IMR-90 (cell line): Measurements from ENCODE around the gene COMMD8. TPM values are rescaled to one million over a fixed set of nuclear protein-coding genes. Genes with fewer than 3 reads are reported as not detected.

Experiments used
- ATAC-seq: fragments of 200-7000 bp; cut with Tn5 transposase; 2 replicates; pipeline ENCODE4 v1.9.1; 2020; ENCODE audit warnings: low read depth, mild to moderate bottlenecking, moderate library complexity
- BruUV-seq: library from RNA; stranded (reverse); fragments of 400-500 nt; replicated peaks from 2 replicates; lab custom pipeline; 2021; lab: Mats Ljungman, UMichigan
- CTCF ChIA-PET: fragments of 300-600 bp; formaldehyde crosslinking; extraction: SDS; loops from one replicate; lab custom pipeline; 2021; ENCODE audit warnings: antibody characterized with exemption; lab: Yijun Ruan, JAX
- POLR2A ChIA-PET: fragments of 300-600 bp; sonication (Branson Sonifier 250); formaldehyde crosslinking; loops from one replicate; lab custom pipeline; 2022; ENCODE audit warnings: antibody characterized with exemption; ENCODE audit not compliant: unreplicated experiment; lab: Charles Lee
- DNase-seq: peaks from one replicate; pipeline ENCODE4 v3.0.0; 2013
- H2AFZ ChIP-seq: replicated peaks from 2 replicates; pipeline ENCODE3; 2013; ENCODE audit warnings: low read length, mild to moderate bottlenecking; ENCODE audit not compliant: poor library complexity
- H2AK5ac ChIP-seq: 2 replicates; pipeline ENCODE4 v1.6.1; 2013; ENCODE audit warnings: low read depth, low read length, inconsistent platforms
- H2AK9ac ChIP-seq: replicated peaks from 2 replicates; pipeline ENCODE3; 2013; ENCODE audit warnings: mild to moderate bottlenecking, low read depth, low read length, moderate library complexity; ENCODE audit not compliant: poor library complexity
- H2BK120ac ChIP-seq: 2 replicates; pipeline ENCODE4 v1.6.1; 2013; ENCODE audit warnings: low read depth, low read length, inconsistent platforms
- H2BK15ac ChIP-seq: 3 replicates; pipeline ENCODE4 v1.6.1; 2013; ENCODE audit warnings: low read depth, low read length, inconsistent platforms
- H2BK20ac ChIP-seq: 2 replicates; pipeline ENCODE4 v1.6.1; 2013; ENCODE audit warnings: low read depth, mild to moderate bottlenecking, inconsistent platforms, low read length, moderate library complexity
- H2BK5ac ChIP-seq: 2 replicates; pipeline ENCODE4 v1.6.1; 2013; ENCODE audit warnings: mild to moderate bottlenecking, low read depth, low read length, inconsistent platforms; ENCODE audit not compliant: poor library complexity, severe bottlenecking
- H3K14ac ChIP-seq: replicated peaks from 2 replicates; pipeline ENCODE4 v1.6.1; 2013; ENCODE audit warnings: low read depth, low read length, inconsistent platforms
- H3K18ac ChIP-seq: 2 replicates; pipeline ENCODE4 v1.6.1; 2013; ENCODE audit warnings: low read depth, low read length, control low read depth
- H3K23ac ChIP-seq: 2 replicates; pipeline ENCODE4 v1.6.1; 2013; ENCODE audit warnings: low read depth, low read length, inconsistent platforms
- H3K27ac ChIP-seq: 2 replicates; pipeline ENCODE4 v1.5.1; 2013; ENCODE audit warnings: mild to moderate bottlenecking, control low read depth, low read length; ENCODE audit not compliant: insufficient read depth
- H3K27me3 ChIP-seq: 2 replicates; pipeline ENCODE4 v1.6.1; 2013; ENCODE audit warnings: low read length; ENCODE audit not compliant: control insufficient read depth, insufficient read depth
- H3K36me3 ChIP-seq: 2 replicates; pipeline ENCODE4 v1.6.1; 2013; ENCODE audit warnings: low read length, mixed read lengths; ENCODE audit not compliant: control insufficient read depth, insufficient read depth
- H3K4ac ChIP-seq: 2 replicates; pipeline ENCODE4 v1.6.1; 2013; ENCODE audit warnings: low read depth, low read length, inconsistent platforms
- H3K4me1 ChIP-seq: 2 replicates; pipeline ENCODE4 v1.6.1; 2013; ENCODE audit warnings: low read length, mixed read lengths; ENCODE audit not compliant: control insufficient read depth, insufficient read depth
- H3K4me2 ChIP-seq: 2 replicates; pipeline ENCODE4 v1.6.1; 2013; ENCODE audit warnings: low read depth, mild to moderate bottlenecking, control low read depth, low read length, moderate library complexity
- H3K4me3 ChIP-seq: 2 replicates; pipeline ENCODE4 v1.5.1; 2013; ENCODE audit warnings: low read depth, mild to moderate bottlenecking, control low read depth, low read length, moderate library complexity; ENCODE audit not compliant: insufficient read depth
- H3K56ac ChIP-seq: 2 replicates; pipeline ENCODE4 v1.6.1; 2013; ENCODE audit warnings: low read length, inconsistent platforms; ENCODE audit not compliant: insufficient read depth; ENCODE audit errors: extremely low read depth
- H3K79me1 ChIP-seq, 2 experiments: 2 replicates each; pipeline ENCODE4 v1.6.1; 2013; ENCODE audit warnings: low read length in 2 of 2, inconsistent platforms in 1 of 2, low read depth in 1 of 2
- H3K9ac ChIP-seq: 2 replicates; pipeline ENCODE4 v1.6.1; 2013; ENCODE audit warnings: low read depth, low read length, control low read depth
- H3K9me1 ChIP-seq: 2 replicates; pipeline ENCODE4 v1.6.1; 2013; ENCODE audit warnings: low read length, inconsistent platforms; ENCODE audit not compliant: insufficient read depth
- H3K9me3 ChIP-seq: 2 replicates; pipeline ENCODE4 v1.6.1; 2013; ENCODE audit warnings: low read length; ENCODE audit not compliant: control insufficient read depth, insufficient read depth
- H4K20me1 ChIP-seq: 2 replicates; pipeline ENCODE4 v1.6.1; 2013; ENCODE audit warnings: low read length, inconsistent platforms; ENCODE audit not compliant: insufficient read depth
- H4K5ac ChIP-seq: 2 replicates; pipeline ENCODE4 v1.6.1; 2013; ENCODE audit warnings: mild to moderate bottlenecking, low read depth, low read length, control low read depth
- H4K8ac ChIP-seq, 2 experiments: 2 replicates each; pipeline ENCODE4 v1.6.1; 2013; ENCODE audit warnings: low read depth in 2 of 2, low read length in 2 of 2, control low read depth in 1 of 2, inconsistent platforms in 1 of 2
- H4K91ac ChIP-seq: 2 replicates; pipeline ENCODE4 v1.6.1; 2013; ENCODE audit warnings: low read depth, low read length, inconsistent platforms; ENCODE audit not compliant: insufficient read depth
- MXI1 ChIP-seq: IDR thresholded peaks from 2 replicates; pipeline ENCODE4 v1.6.1; 2012; ENCODE audit warnings: low read depth, mild to moderate bottlenecking, low read length, moderate library complexity, borderline replicate concordance
- RFX5 ChIP-seq: IDR thresholded peaks from 2 replicates; pipeline ENCODE4 v1.8.0; 2012; ENCODE audit warnings: low read depth, mild to moderate bottlenecking, low read length, moderate library complexity
- WGBS, 2 experiments: methylation state at CpG; one replicate each; pipeline versions ENCODE4 v1.1.5 to v1.1.7; 2013; ENCODE audit warnings: missing lambda C conversion rate in 2 of 2; ENCODE audit not compliant: insufficient read length in 1 of 2; ENCODE audit errors: extremely low coverage in 2 of 2; 5-methylcytosine and 5-hydroxymethylcytosine counted together
- dilution Hi-C: fragments of 300-500 bp; cut with HindIII; formaldehyde crosslinking; loops from one replicate; pipeline ENCODE4 v1.14.3; 2018; ENCODE audit warnings: low sequenced_read_pairs; ENCODE audit not compliant: unreplicated experiment
- in situ Hi-C: fragments of 300-500 bp; cut with MboI; formaldehyde crosslinking; loops from 3 replicates; pipeline ENCODE4 v1.14.3; 2019; ENCODE audit warnings: low sequenced_read_pairs, inconsistent platforms, mixed read lengths
- intact Hi-C: fragments of 100-400 bp; cut with micrococcal nuclease; formaldehyde crosslinking; loops from 2 replicates; pipeline ENCODE4 v1.10.0; 2022
- polyA plus RNA-seq, 3 experiments: library from polyadenylated mRNA; depleted of rRNA; stranded (reverse); fragments of >200 nt; gene quantifications; 2 replicates each; pipeline ENCODE4 v1.2.3, GENCODE V29; 2012; ENCODE audit warnings: low replicate concordance in 1 of 3
- total RNA-seq: library from RNA; depleted of rRNA; stranded (reverse); fragments of >200 nt; gene quantifications from 2 replicates; pipeline ENCODE4 v1.2.3, GENCODE V29; 2012

Gene COMMD8
- total and polyA plus RNA-seq, 2 of the 4 experiments (the other 2 are of a cell fraction), result 12.5 to 12.6 TPM

DNA sequence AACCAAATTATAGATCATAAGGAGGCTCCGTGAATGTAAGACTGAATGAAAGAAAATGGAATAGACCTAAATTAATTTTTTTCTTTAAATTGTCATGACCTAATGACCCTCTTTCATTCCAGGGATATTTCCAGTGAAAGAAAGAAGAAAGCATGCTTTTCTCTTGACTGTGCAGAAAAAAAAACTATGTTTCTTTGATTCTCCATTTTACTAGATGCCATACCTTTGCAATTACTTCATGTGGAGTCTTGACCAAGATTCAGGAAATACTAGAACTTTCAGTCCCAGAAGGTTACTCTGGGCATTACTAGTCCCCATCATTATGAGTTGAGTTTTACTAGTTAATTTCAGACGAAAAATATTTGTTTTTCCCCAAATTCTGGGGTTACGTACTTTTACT is 6.4 kb upstream of the COMMD8 start:
- no peak overlapping the region for H3K14ac ChIP-seq
- no peak overlapping the region for H2AFZ ChIP-seq
- in situ Hi-C loops, result no loop called here
- no peak overlapping the region for H2BK15ac ChIP-seq
- intact Hi-C loops, result no loop called here
- H4K91ac ChIP-seq, result no peak overlapping the region
- peak overlapping the region; percentile 31; the same call in 1 of the 2 replicates for H2BK120ac ChIP-seq
- no peak overlapping the region for H3K23ac ChIP-seq
- dilution Hi-C loops, result no loop called here
- no TSS peak for BruUV-seq
- H3K4ac ChIP-seq, result no peak overlapping the region; the same call in 1 of the 2 replicates
- no peaks in the 10 kb centered on the region for H3K79me1 ChIP-seq
- H3K9ac ChIP-seq, result no peak overlapping the region
- no peak overlapping the region for H2AK5ac ChIP-seq
- DNase-seq, result peak; percentile 71
- peak overlapping the region; percentile 7; the same call in 1 of the 2 replicates for H2BK20ac ChIP-seq
- H3K9me3 ChIP-seq, result no peaks in the 10 kb centered on the region
- ChIA-PET CTCF (no interaction called here), POLR2A (no interaction called here)
- H3K27ac ChIP-seq, result peak overlapping the region; percentile 40; the same call in 1 of the 2 replicates
- no peaks in the 10 kb centered on the region for H3K27me3 ChIP-seq
- no peak overlapping the region; the same call in 1 of the 2 replicates for H3K4me2 ChIP-seq
- H3K18ac ChIP-seq, result peak overlapping the region; percentile 86; the same call in 1 of the 2 replicates
- H3K36me3 ChIP-seq, result no peaks in the 10 kb centered on the region
- TF ChIP-seq RFX5 (no peak), MXI1 (no peak)
- peak; percentile 74 for ATAC-seq
- no CpG with 5 or more reads among the region's 3 CpGs for WGBS, 2 experiments
- no peak overlapping the region for H2AK9ac ChIP-seq
- H2BK5ac ChIP-seq, result peak overlapping the region; percentile 89
- H4K5ac ChIP-seq, result 0 out of 2 replicates have a peak overlapping the region, but pooled peaks have one; percentile 48
- no peaks in the 10 kb centered on the region for H4K20me1 ChIP-seq
- H3K4me3 ChIP-seq, result no peak overlapping the region
- peaks cover 5% of the 10 kb centered on the region; the same call in 1 of the 2 replicates for H3K4me1 ChIP-seq
- no peak overlapping the region for H3K56ac ChIP-seq
- H3K9me1 ChIP-seq, result no peaks in the 10 kb centered on the region
- peak overlapping the region in 1 of 2 experiments; percentile 24; a peak in 1 of 4 replicates for H4K8ac ChIP-seq
